HepG2 (cell line): Measurements from ENCODE around the gene TBC1D20. TPM values are rescaled to one million over a fixed set of nuclear protein-coding genes. Genes with fewer than 3 reads are reported as not detected.

Source experiments
- ATAC-seq: fragments of 200-7000 bp; cut with Tn5 transposase; 3 replicates; pipeline ENCODE4 v1.9.1; 2020; ENCODE audit warnings: mild to moderate bottlenecking, moderate library complexity
- BruUV-seq: library from RNA; stranded (reverse); fragments of 400-500 nt; replicated peaks from 2 replicates; lab custom pipeline; 2021; lab: Mats Ljungman, UMichigan
- CTCF ChIA-PET: fragments of 300-600 bp; formaldehyde crosslinking; extraction: SDS; loops from one replicate; lab custom pipeline; 2021; ENCODE audit warnings: low total read pairs, inconsistent platforms, low intra/inter-chr PET ratio; lab: Yijun Ruan, JAX
- POLR2A ChIA-PET: fragments of 350-600 bp; sonication (Branson Sonifier 250); formaldehyde crosslinking; loops from one replicate; lab custom pipeline; 2020; ENCODE audit warnings: antibody characterized with exemption, inconsistent platforms; lab: Yijun Ruan, JAX
- DNase-seq: peaks from one replicate; pipeline ENCODE4 v3.0.0-alpha.2; 2015; ENCODE audit warnings: low spot score
- FAIRE-seq: peaks from 3 replicates; lab custom pipeline; 2011; peaks lifted over from hg19 to GRCh38; lab: Jason Lieb, UNC
- H2AFZ ChIP-seq: one replicate; pipeline ENCODE4 v1.6.1; 2011; ENCODE audit warnings: low read length, inconsistent platforms
- H3K27ac ChIP-seq: fragments of 300-600 bp; 3 replicates; pipeline ENCODE4 v1.8.0; 2011; ENCODE audit warnings: mixed run types, mild to moderate bottlenecking, mixed read lengths, low read length, inconsistent platforms; ENCODE audit not compliant: insufficient read depth; ENCODE audit errors: extremely low read length
- H3K27me3 ChIP-seq, 2 experiments: fragments of 200-600 bp in 1 of 2; 2 replicates in 1 of 2; 3 replicates in 1 of 2; pipeline versions ENCODE4 v1.6.0 to v1.8.0; 2011; ENCODE audit warnings: low read length in 2 of 2, mild to moderate bottlenecking in 2 of 2, moderate library complexity in 2 of 2, inconsistent platforms in 1 of 2; ENCODE audit not compliant: insufficient read depth in 2 of 2, control insufficient read depth in 1 of 2
- H3K36me3 ChIP-seq, 2 experiments: fragments of 200-600 bp in 1 of 2; replicated peaks in 1 of 2; 2 replicates in 1 of 2; 3 replicates in 1 of 2; pipeline versions ENCODE4 v1.5.1 to v1.8.0; 2011; ENCODE audit warnings: low read length in 2 of 2, inconsistent platforms in 1 of 2; ENCODE audit not compliant: insufficient read depth in 2 of 2, control insufficient read depth in 1 of 2
- H3K4me1 ChIP-seq: 2 replicates; pipeline ENCODE4 v1.5.1; 2012; ENCODE audit warnings: low read length, inconsistent platforms; ENCODE audit not compliant: insufficient read depth
- H3K4me2 ChIP-seq: 2 replicates; pipeline ENCODE4 v1.6.0; 2011; ENCODE audit warnings: low read depth, low read length, inconsistent platforms
- H3K4me3 ChIP-seq, 3 experiments: fragments of 200-600 bp in 1 of 3; sonication (generic), shearing (Covaris generic) in 1 of 3; replicated peaks in 1 of 3; 2 replicates each; pipeline ENCODE4 v1.5.1; 2011 to 2016; ENCODE audit warnings: low read length in 3 of 3, inconsistent platforms in 2 of 3, low read depth in 2 of 3, mild to moderate bottlenecking in 2 of 3, control low read depth in 1 of 3, mixed read lengths in 1 of 3; ENCODE audit not compliant: insufficient read depth in 1 of 3
- H3K79me2 ChIP-seq: one replicate; pipeline ENCODE4 v1.6.1; 2011; ENCODE audit warnings: low read length, inconsistent platforms; ENCODE audit not compliant: insufficient read depth
- H3K9ac ChIP-seq: 2 replicates; pipeline ENCODE4 v1.6.0; 2011; ENCODE audit warnings: mild to moderate bottlenecking, low read depth, low read length, inconsistent platforms; ENCODE audit not compliant: insufficient read depth
- H3K9me3 ChIP-seq: 2 replicates; pipeline ENCODE4 v1.5.1; 2012; ENCODE audit warnings: mild to moderate bottlenecking, low read length
- H4K20me1 ChIP-seq: 2 replicates; pipeline ENCODE4 v1.6.0; 2011; ENCODE audit warnings: inconsistent platforms, mild to moderate bottlenecking, low read length, moderate library complexity; ENCODE audit not compliant: insufficient read depth
- ATF4 ChIP-seq, 2 experiments: fragments of 450-650 bp in 1 of 2; sonication (generic) in 1 of 2; formaldehyde crosslinking; IDR thresholded peaks; 2 replicates each; pipeline versions ENCODE4 v1.5.0 to v1.8.0; 2020 to 2022; ENCODE audit warnings: mild to moderate bottlenecking in 1 of 2, missing genetic modification reagents in 1 of 2
- NFRKB ChIP-seq: fragments of 450-650 bp; IDR thresholded peaks from 2 replicates; pipeline ENCODE4 v1.6.1; 2017
- PAX8 ChIP-seq: sonication (generic); formaldehyde crosslinking; IDR thresholded peaks from 2 replicates; pipeline ENCODE4 v1.8.0; 2022; ENCODE audit warnings: mild to moderate bottlenecking, missing genetic modification reagents, borderline replicate concordance
- PAXIP1 ChIP-seq: sonication (generic); formaldehyde crosslinking; conservative IDR thresholded peaks from 2 replicates; pipeline ENCODE4 v1.4.0; 2020; ENCODE audit warnings: mild to moderate bottlenecking, missing genetic modification reagents, moderate library complexity
- SIN3A ChIP-seq: IDR thresholded peaks from 2 replicates; pipeline ENCODE4 v1.6.1; 2011; ENCODE audit warnings: low read depth, mild to moderate bottlenecking, control low read depth, low read length, borderline replicate concordance
- SIN3B ChIP-seq: fragments of 150-350 bp; IDR thresholded peaks from 2 replicates; pipeline ENCODE4 v1.6.1; 2014; ENCODE audit warnings: low read length
- ZBTB21 ChIP-seq: sonication (generic); formaldehyde crosslinking; IDR thresholded peaks from 2 replicates; pipeline ENCODE4 v1.4.0; 2020; ENCODE audit warnings: missing genetic modification reagents
- ZKSCAN1 ChIP-seq: fragments of 150-350 bp; IDR thresholded peaks from 2 replicates; pipeline ENCODE4 v1.6.1; 2014; ENCODE audit warnings: low read length
- ZNF44 ChIP-seq: sonication (generic); formaldehyde crosslinking; IDR thresholded peaks from 2 replicates; pipeline ENCODE4 v1.5.1; 2020; ENCODE audit warnings: mild to moderate bottlenecking, missing genetic modification reagents
- ZNF782 ChIP-seq: sonication (generic); formaldehyde crosslinking; IDR thresholded peaks from 2 replicates; pipeline ENCODE4 v1.4.0; 2020; ENCODE audit warnings: missing genetic modification reagents, mild to moderate bottlenecking, borderline replicate concordance
- ZXDC ChIP-seq: sonication (generic); formaldehyde crosslinking; IDR thresholded peaks from 2 replicates; pipeline ENCODE4 v1.5.0; 2020; ENCODE audit warnings: mild to moderate bottlenecking, missing genetic modification reagents
- WGBS: methylation state at CpG from one replicate; pipeline ENCODE4 v1.1.6; 2017; ENCODE audit warnings: low lambda C conversion rate; 5-methylcytosine and 5-hydroxymethylcytosine counted together
- in situ Hi-C: cut with HindIII; loops from 2 replicates; pipeline ENCODE4 v1.10.0; 2017; ENCODE audit warnings: low pct_unique_long_range_greater_than_20kb; ENCODE audit not compliant: extremely low pct_ligation_motif_present
- intact Hi-C: fragments of 100-400 bp; cut with micrococcal nuclease; formaldehyde crosslinking; loops from one replicate; pipeline ENCODE4 v1.10.0; 2022; ENCODE audit not compliant: unreplicated experiment
- polyA plus RNA-seq, 8 experiments: library from polyadenylated mRNA; depleted of rRNA in 3 of 8; stranded (reverse) in 7 of 8; unstranded in 1 of 8; fragments of >200 nt; fragmentation: Illumina TruSeq in 4 of 8; extraction: Trizol in 4 of 8; gene quantifications; 2 replicates each; pipeline versions ENCODE4 v1.2.1 to v1.2.3, GENCODE V29; 2011 to 2016; ENCODE audit warnings: low read depth in 4 of 8, missing spikeins in 1 of 8, mixed read lengths in 1 of 8; ENCODE audit not compliant: insufficient read depth in 1 of 8
- total RNA-seq, 5 experiments: library from RNA; depleted of rRNA; stranded (reverse); fragments of >200 nt; fragmentation: Illumina TruSeq; extraction: Trizol; gene quantifications; 2 replicates each; pipeline ENCODE4 v1.2.3, GENCODE V29; 2016; ENCODE audit warnings: low read depth in 1 of 5

TBC1D20 gene
- total and polyA plus RNA-seq, 2 of the 13 experiments (the other 11 are each of a cell fraction or from before 2014, with no cell fraction given), result 36.6 to 47.1 TPM

- TF ChIP-seq ZXDC (CRISPR knock-in tag) (peak; percentile 77; the same call in 1 of the 2 replicates), ATF4 (CRISPR knock-in tag; IDR thresholded peaks at IDR 0.05) (no peak; a peak in 2 of 4 replicates), NFRKB (no peak), SIN3B (0 out of 2 replicates have a peak, but pooled peaks have one; percentile 38)
These were observed 55.0 kb downstream of the TBC1D20 start (continued) for GRCh38 chr20:407133-407952.

GRCh38 chr20:406200-407132, 55.9 kb downstream of the TBC1D20 start:
- Histone ChIP-seq H4K20me1 (no peaks in the 10 kb centered on the region), H3K4me2 (peak overlapping the region; percentile 98), H3K9ac (peak overlapping the region; percentile 89), H3K9me3 (no peaks in the 10 kb centered on the region), H3K4me1 (peaks cover 81% of the 10 kb centered on the region), H3K27ac (peak overlapping the region; percentile 96), H2AFZ (no peak overlapping the region), H3K36me3 (peaks cover 8 to 16% of the 10 kb centered on the region in 2 experiments), H3K79me2 (peaks cover 42% of the 10 kb centered on the region), H3K4me3 (peak overlapping the region; percentile 49 to 79 (median 57)), H3K27me3 (no peaks in the 10 kb centered on the region; a peak in 1 of 5 replicates)
- FAIRE-seq, result no peak
- no TSS peak for BruUV-seq
- ATAC-seq, result no peak
- CTCF ChIA-PET, result interaction anchor here (2.0 kb wide), 1 partner anchor 44 kb away, joined by 5 read pairs; no protein-coding TSS in a partner anchor
- in situ Hi-C loops (no loop called here), intact Hi-C loops (loop anchor here (2.0 kb wide), 1 partner anchor 24 kb away; no protein-coding TSS in a partner anchor)
- WGBS, result 67% methylated on average over 9 of the region's 9 CpGs
- no peak for DNase-seq
- POLR2A ChIA-PET, result interaction anchor here (0.9 to 20.8 kb wide), 23 partner anchors 10 to 137 kb away, joined by 3 to 909 read pairs (median 6); partner anchors contain the start of genes CSNK2A1, NRSN2, SOX12 and TRIB3
- TF ChIP-seq ZNF782 (CRISPR knock-in tag) (no peak; the same call in 1 of the 2 replicates), ZKSCAN1 (no peak), ZBTB21 (no peak), SIN3A (no peak), ZNF44 (CRISPR knock-in tag) (peak; percentile 81; the same call in 1 of the 2 replicates), PAXIP1 (CRISPR knock-in tag) (0 out of 2 replicates have a peak, but pooled peaks have one; percentile 31), PAX8 (CRISPR knock-in tag) (no peak)
